Uterus (tissue), 4 donors: ENCODE measurements around the gene LEF1. TPM values are rescaled to one million over a fixed set of nuclear protein-coding genes. Genes with fewer than 3 reads are reported as not detected.

ENCODE experiments used
- DNase-seq, 2 donors: peaks; one replicate each; pipeline ENCODE4 v3.0.0-alpha.2; 2019 to 2020
- H3K27ac ChIP-seq, 2 donors: fragments of 200-600 bp; sonication (generic); 1 replicate in 1 of 2; 2 replicates in 1 of 2; pipeline ENCODE4 v1.5.1; 2016 to 2018
- H3K27me3 ChIP-seq, 2 donors: fragments of 200-600 bp; sonication (generic); one replicate each; pipeline ENCODE4 v1.5.1; 2018 to 2019; ENCODE audit warnings: control low read depth in 1 of 2
- H3K36me3 ChIP-seq, 2 donors: fragments of 200-600 bp; sonication (generic); one replicate each; pipeline ENCODE4 v1.5.1; 2019; ENCODE audit warnings: control low read depth in 1 of 2
- H3K4me1 ChIP-seq, 2 donors: fragments of 200-600 bp; sonication (generic); one replicate each; pipeline ENCODE4 v1.5.1; 2018 to 2019; ENCODE audit warnings: control low read depth in 1 of 2
- H3K4me3 ChIP-seq, 2 donors: fragments of 200-600 bp; sonication (generic); 1 replicate in 1 of 2; 2 replicates in 1 of 2; pipeline ENCODE4 v1.5.1; 2018 to 2019; ENCODE audit warnings: mild to moderate bottlenecking in 1 of 2
- H3K9me3 ChIP-seq, 2 donors: fragments of 200-600 bp; sonication (generic); one replicate each; pipeline ENCODE4 v1.5.1; 2019; ENCODE audit warnings: control low read depth in 1 of 2
- POLR2A ChIP-seq, 2 donors: fragments of 450-650 bp; IDR thresholded peaks; one replicate each; pipeline ENCODE4 v1.6.1; 2016; ENCODE audit warnings: antibody characterized with exemption in 2 of 2, mild to moderate bottlenecking in 1 of 2, moderate library complexity in 1 of 2
- intact Hi-C: fragments of 100-400 bp; cut with DNase I; formaldehyde crosslinking; loops from one replicate; pipeline ENCODE4 v1.15.1; 2023; ENCODE audit warnings: low total_unique reads
- total RNA-seq, 4 donors: library from RNA; depleted of rRNA in 3 of 4; stranded (reverse); fragments of >200 nt in 3 of 4; gene quantifications; one replicate each; pipeline versions ENCODE4 v1.1.0 to v1.2.4, GENCODE V29; 2014 to 2023
- TF ChIP-seq, protein P1 (sequence below), 4 experiments: fragments of 200-600 bp in 2 of 4; fragments of 450-650 bp in 2 of 4; sonication (generic) in 2 of 4; IDR thresholded peaks; one replicate each; pipeline ENCODE4 v1.5.1; 2016 to 2019; ENCODE audit warnings: antibody characterized with exemption in 4 of 4, mild to moderate bottlenecking in 2 of 4, moderate library complexity in 1 of 4
- donor health status: DM: yes; HTN: yes; CAD: no.

Gene LEF1
- total RNA-seq, 4 donors from 2014 or later, result 27.4 to 49.7 (median 43.7) TPM

DNA sequence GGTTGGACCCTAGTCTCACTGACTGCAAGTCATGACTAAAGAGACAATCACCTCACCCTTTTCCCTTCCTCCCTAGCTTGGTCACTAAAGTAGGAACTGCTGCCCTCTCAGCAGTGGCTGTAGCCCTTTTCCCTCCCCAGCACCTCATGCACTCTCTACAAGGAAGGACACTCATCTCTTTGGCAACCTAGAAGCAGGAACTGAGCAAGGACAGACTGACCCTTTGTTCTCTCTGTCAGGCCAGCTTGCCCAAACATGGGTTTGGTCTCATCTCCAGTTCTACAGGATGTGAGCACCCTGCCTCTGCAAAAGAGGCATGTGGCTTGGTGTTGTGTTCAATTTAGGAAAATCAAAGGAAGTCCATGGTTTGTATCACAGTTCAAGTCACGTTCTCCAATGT is 15.8 kb downstream of the LEF1 start:
- DNase-seq, result no peak
- Histone ChIP-seq H3K4me1 (no peaks in the 10 kb centered on the region), H3K4me3 (no peak overlapping the region), H3K27ac (no peak overlapping the region), H3K9me3 (no peaks in the 10 kb centered on the region), H3K27me3 (no peaks in the 10 kb centered on the region), H3K36me3 (no peaks in the 10 kb centered on the region)
- intact Hi-C loops, result no loop called here
- no peak for TF ChIP-seq POLR2A (IDR thresholded peaks at IDR 0.05)
- TF ChIP-seq, protein P1, sequence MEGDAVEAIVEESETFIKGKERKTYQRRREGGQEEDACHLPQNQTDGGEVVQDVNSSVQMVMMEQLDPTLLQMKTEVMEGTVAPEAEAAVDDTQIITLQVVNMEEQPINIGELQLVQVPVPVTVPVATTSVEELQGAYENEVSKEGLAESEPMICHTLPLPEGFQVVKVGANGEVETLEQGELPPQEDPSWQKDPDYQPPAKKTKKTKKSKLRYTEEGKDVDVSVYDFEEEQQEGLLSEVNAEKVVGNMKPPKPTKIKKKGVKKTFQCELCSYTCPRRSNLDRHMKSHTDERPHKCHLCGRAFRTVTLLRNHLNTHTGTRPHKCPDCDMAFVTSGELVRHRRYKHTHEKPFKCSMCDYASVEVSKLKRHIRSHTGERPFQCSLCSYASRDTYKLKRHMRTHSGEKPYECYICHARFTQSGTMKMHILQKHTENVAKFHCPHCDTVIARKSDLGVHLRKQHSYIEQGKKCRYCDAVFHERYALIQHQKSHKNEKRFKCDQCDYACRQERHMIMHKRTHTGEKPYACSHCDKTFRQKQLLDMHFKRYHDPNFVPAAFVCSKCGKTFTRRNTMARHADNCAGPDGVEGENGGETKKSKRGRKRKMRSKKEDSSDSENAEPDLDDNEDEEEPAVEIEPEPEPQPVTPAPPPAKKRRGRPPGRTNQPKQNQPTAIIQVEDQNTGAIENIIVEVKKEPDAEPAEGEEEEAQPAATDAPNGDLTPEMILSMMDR (IDR thresholded peaks at IDR 0.05), result no peak

DNA sequence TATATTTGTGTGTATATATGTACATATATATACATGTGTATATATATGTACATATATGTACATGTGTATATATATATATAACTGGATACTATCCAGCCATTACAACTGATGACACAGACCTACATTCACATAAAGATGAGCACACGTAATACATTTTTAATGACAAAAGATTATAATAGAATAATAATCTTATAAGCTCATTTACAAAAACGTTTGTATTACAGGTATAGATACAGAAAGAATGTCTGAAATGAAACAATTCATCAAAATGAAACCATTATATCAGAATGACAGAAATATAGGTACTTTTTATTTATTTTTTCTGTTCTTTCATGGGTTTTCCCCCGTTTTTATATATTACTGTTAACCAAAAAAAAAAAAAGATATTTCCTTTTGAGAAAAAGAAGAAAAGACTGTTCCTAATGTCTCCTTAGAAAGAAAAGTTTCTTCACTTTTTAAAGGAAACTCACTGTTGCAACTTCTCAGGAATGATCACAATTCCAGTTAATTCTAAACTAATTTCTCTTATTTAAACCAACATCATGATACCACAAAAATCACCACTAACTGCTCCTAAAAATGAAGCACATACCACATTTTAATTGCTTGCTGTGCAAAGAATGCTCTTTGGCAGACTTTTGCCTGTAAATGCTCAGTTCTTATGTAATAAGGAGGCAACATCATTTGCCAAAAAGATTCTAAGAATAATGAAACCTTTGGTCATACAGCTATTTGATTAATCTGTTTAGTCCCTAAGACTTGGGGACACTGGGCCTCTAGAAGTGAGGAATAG is 18.9 kb downstream of the LEF1 start:
- Histone ChIP-seq H3K36me3 (no peaks in the 10 kb centered on the region), H3K4me1 (no peaks in the 10 kb centered on the region), H3K27me3 (peaks cover 0 to 3% of the 10 kb centered on the region in 2 donors), H3K9me3 (no peaks in the 10 kb centered on the region), H3K27ac (no peak overlapping the region), H3K4me3 (no peak overlapping the region)
- no peak for TF ChIP-seq POLR2A (IDR thresholded peaks at IDR 0.05)
- TF ChIP-seq, protein P1 (IDR thresholded peaks at IDR 0.05), result no peak
- DNase-seq, result no peak
- intact Hi-C loops, result no loop called here

DNA sequence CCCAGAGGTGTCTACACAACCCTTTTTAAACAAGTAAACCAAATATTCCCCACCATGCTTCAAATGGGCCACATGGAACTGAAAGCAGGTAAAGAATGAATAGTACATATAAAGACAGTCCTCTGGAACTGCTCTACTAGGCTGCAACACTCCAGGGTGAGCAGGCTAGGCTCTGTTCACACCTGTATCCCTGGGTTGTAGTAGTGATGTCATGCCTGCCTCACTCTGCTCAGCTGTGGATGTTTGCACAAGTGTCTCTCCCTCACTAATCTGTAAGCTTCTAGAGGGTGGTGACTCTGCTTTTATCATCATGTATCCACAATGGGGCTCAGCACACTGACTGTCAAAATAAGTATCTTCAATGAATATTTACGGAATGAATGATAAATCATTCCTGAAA is 20.4 kb downstream of the LEF1 start:
- Histone ChIP-seq H3K9me3 (no peaks in the 10 kb centered on the region), H3K27me3 (peaks cover 0 to 3% of the 10 kb centered on the region in 2 donors), H3K4me3 (no peak overlapping the region), H3K36me3 (no peaks in the 10 kb centered on the region), H3K4me1 (no peaks in the 10 kb centered on the region), H3K27ac (no peak overlapping the region)
- intact Hi-C loops, result no loop called here
- DNase-seq, result no peak
- TF ChIP-seq, protein P1 (IDR thresholded peaks at IDR 0.05), result no peak
- TF ChIP-seq POLR2A (IDR thresholded peaks at IDR 0.05), result no peak

DNA sequence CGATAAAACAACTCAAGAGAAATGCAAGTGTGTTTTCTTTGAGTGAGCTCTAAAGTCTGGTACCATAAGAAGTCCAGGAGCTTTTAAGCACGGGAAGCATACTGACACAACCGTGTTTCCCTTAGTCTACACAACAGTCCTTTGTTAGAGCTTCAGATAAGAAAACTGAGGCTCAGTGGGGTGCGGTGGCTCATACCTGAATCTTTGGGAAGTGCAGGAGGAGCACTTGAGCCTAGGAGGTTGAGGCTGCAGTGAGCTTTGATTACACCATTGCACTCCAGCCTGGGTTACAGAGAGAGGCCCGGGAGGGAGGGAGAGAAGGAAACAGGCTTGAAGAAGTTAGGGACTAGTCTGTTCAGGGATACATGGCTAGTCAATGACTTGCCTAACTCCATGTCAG is 21.9 kb downstream of the LEF1 start:
- Histone ChIP-seq H3K4me3 (no peak overlapping the region), H3K4me1 (no peaks in the 10 kb centered on the region), H3K27ac (no peak overlapping the region), H3K27me3 (peaks cover 0 to 9% of the 10 kb centered on the region in 2 donors), H3K9me3 (no peaks in the 10 kb centered on the region), H3K36me3 (no peaks in the 10 kb centered on the region)
- no peak for DNase-seq
- TF ChIP-seq, protein P1 (IDR thresholded peaks at IDR 0.05), result no peak
- no peak for TF ChIP-seq POLR2A (IDR thresholded peaks at IDR 0.05)
- intact Hi-C loops, result no loop called here

DNA sequence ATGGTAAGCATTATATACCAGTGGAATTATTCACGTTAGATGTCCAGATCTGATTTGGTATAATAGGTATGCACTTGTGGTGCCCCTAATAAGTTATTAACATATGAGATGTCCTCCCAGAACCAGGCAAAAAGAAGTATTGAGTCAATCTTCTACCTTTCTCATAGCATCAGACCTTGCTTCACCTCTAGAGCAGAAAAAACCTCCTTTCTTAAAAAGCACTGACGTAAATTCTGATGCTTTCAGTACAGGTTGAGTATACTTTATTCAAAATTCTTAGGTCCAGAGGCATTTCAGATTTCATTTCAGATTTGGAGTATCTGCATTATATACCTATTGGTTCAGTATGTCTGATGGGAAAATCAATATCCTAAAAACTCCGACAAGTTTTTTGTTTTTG is 22.4 kb downstream of the LEF1 start:
- intact Hi-C loops, result no loop called here

More for the DNA sequence above, 22.4 kb downstream of the LEF1 start:
- Histone ChIP-seq H3K27ac (no peak overlapping the region), H3K4me1 (no peaks in the 10 kb centered on the region), H3K9me3 (no peaks in the 10 kb centered on the region), H3K36me3 (no peaks in the 10 kb centered on the region), H3K4me3 (no peak overlapping the region), H3K27me3 (peaks cover 0 to 9% of the 10 kb centered on the region in 2 donors)
- no peak for TF ChIP-seq POLR2A (IDR thresholded peaks at IDR 0.05)
- TF ChIP-seq, protein P1 (IDR thresholded peaks at IDR 0.05), result no peak
- DNase-seq, result no peak
